ENCODE measurements around the gene ATPAF1. TPM values are rescaled to one million over a fixed set of nuclear protein-coding genes. Genes with fewer than 3 reads are reported as not detected.

ATPAF1 gene
- total and polyA plus RNA-seq, 2 donors from 2014 or later: 36.4 to 127 TPM

DNA sequence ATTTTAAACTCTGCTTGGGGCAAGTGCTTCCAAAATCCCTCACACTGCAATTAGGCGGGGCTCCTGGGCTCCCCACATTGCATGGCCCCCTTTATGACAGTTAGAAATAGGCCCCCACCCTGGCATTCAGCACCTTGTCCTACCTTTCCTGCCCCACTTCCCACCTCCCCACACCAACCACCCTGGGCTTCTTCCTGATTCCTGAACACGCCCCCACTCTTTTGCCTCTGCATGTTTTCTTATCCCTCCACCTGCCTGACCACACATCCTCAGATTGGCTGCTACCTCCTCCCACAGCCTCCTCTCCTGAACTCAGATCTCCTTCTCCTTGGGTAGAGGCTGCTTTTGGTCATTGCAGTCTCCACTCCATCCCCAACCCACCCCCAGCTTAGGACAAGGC is 53.1 kb downstream of the ATPAF1 start:
- Histone ChIP-seq H3K4me3 (ENCODE audit: low read length in 3 of 3) (no peak overlapping the region), H3K36me3 (ENCODE audit: control insufficient read depth in 2 of 3, insufficient read depth in 3 of 3, low read length in 3 of 3) (no peaks in the 10 kb centered on the region), H3K9ac (ENCODE audit: low read length in 3 of 3) (no peak overlapping the region), H3K27me3 (ENCODE audit: control insufficient read depth, insufficient read depth, low read length) (no peaks in the 10 kb centered on the region), H3K4me1 (ENCODE audit: control insufficient read depth in 2 of 3, insufficient read depth in 2 of 3, low read depth in 1 of 3, low read length in 3 of 3) (peaks cover 0 to 28% (median 12%) of the 10 kb centered on the region in 3 donors), H3K9me3 (ENCODE audit: control insufficient read depth in 2 of 3, insufficient read depth in 1 of 3, low read length in 3 of 3) (no peaks in the 10 kb centered on the region), H3K27ac (ENCODE audit: low read depth in 2 of 2, low read length in 2 of 2) (no peak overlapping the region)
- no peak for FAIRE-seq
- TF ChIP-seq, protein P1, sequence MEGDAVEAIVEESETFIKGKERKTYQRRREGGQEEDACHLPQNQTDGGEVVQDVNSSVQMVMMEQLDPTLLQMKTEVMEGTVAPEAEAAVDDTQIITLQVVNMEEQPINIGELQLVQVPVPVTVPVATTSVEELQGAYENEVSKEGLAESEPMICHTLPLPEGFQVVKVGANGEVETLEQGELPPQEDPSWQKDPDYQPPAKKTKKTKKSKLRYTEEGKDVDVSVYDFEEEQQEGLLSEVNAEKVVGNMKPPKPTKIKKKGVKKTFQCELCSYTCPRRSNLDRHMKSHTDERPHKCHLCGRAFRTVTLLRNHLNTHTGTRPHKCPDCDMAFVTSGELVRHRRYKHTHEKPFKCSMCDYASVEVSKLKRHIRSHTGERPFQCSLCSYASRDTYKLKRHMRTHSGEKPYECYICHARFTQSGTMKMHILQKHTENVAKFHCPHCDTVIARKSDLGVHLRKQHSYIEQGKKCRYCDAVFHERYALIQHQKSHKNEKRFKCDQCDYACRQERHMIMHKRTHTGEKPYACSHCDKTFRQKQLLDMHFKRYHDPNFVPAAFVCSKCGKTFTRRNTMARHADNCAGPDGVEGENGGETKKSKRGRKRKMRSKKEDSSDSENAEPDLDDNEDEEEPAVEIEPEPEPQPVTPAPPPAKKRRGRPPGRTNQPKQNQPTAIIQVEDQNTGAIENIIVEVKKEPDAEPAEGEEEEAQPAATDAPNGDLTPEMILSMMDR (IDR thresholded peaks at IDR 0.05; ENCODE audit: borderline replicate concordance, extremely low read depth, insufficient read depth): no peak
- intact Hi-C loops (cut with DNase I): no loop called here
- no peak for DNase-seq

DNA sequence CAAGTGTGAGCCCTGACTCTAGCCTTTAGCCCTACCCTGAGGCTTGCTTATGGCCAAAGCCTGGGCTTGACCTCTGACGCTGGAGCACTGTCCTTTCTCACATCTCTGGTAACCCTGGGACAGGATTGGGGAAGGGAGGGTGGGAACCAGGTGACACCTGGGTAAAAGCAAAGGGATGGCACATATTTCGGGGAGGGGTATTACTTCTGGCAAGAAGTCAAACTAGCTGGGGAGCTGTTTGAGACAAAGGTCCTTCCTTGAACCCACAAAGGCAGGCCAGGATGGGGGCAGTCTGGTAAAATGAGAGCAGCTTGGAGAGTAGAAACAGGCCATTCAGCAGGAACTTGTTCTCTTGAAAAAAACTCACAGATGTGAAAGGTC is 53.6 kb downstream of the ATPAF1 start:
- intact Hi-C loops (cut with DNase I): no loop called here
- peaks cover 0 to 28% (median 12%) of the 10 kb centered on the region in 3 donors for H3K4me1 ChIP-seq (ENCODE audit: control insufficient read depth in 2 of 3, insufficient read depth in 2 of 3, low read depth in 1 of 3, low read length in 3 of 3)
- H3K27me3 ChIP-seq (ENCODE audit: control insufficient read depth, insufficient read depth, low read length): no peaks in the 10 kb centered on the region
- H3K4me3 ChIP-seq (ENCODE audit: low read length in 3 of 3): no peak overlapping the region
- no peaks in the 10 kb centered on the region for H3K36me3 ChIP-seq (ENCODE audit: control insufficient read depth in 2 of 3, insufficient read depth in 3 of 3, low read length in 3 of 3)
- TF ChIP-seq, protein P1 (IDR thresholded peaks at IDR 0.05; ENCODE audit: borderline replicate concordance, extremely low read depth, insufficient read depth): no peak
- H3K9ac ChIP-seq (ENCODE audit: low read length in 3 of 3): no peak overlapping the region
- H3K9me3 ChIP-seq (ENCODE audit: control insufficient read depth in 2 of 3, insufficient read depth in 1 of 3, low read length in 3 of 3): no peaks in the 10 kb centered on the region
- DNase-seq (no peak), FAIRE-seq (no peak)
- H3K27ac ChIP-seq (ENCODE audit: low read depth in 2 of 2, low read length in 2 of 2): no peak overlapping the region

DNA sequence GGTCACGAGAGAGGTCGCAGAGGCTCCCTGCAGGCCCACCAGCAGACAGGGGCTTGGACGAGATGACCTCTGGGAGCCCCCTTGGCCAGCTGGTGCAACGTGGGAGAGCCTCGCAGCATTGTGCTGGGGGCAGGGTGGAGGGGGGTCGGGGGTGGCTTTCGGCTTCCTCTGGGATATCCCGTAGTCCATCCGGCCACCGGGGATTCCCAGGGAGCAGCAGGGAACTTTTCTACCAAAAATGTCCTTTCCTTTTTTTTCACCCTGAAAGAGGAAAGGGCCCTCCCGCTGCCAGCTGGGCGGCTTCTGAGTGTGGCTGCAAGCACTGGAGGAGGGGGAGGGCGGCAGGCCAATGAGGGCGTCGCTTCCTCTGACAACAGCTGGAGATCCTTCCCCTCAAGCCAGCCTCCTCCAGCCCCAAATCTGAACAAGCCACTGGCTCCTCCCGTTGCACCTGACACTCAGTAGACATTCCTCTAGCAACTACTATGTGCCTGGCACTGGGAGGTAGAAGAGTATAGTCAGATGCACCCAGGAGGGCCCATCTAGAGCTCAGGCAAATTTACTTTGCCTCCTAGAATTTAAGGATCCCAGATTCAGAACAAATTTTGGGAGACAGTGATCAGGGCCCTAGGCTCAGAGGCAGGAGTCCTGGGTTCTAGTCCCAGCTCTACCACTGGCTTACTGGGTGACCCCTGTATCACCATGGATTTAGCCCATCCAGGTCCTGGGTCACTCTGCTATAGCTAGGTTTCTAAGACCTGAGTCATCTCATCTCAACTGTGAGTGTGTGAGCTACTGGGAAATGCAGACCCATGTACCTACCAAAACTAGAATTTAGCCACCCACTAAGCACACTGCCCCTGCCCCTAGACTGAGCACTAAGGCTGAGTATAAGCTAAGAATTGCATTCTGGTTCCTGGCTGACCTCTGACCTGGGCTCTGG is 54.2 kb downstream of the ATPAF1 start:
- Histone ChIP-seq H3K9ac (ENCODE audit: low read length in 3 of 3) (no peak overlapping the region), H3K36me3 (ENCODE audit: control insufficient read depth in 2 of 3, insufficient read depth in 3 of 3, low read length in 3 of 3) (peaks cover 0 to 5% (median 3%) of the 10 kb centered on the region in 3 donors), H3K4me1 (ENCODE audit: control insufficient read depth in 2 of 3, insufficient read depth in 2 of 3, low read depth in 1 of 3, low read length in 3 of 3) (peaks cover 0 to 28% (median 12%) of the 10 kb centered on the region in 3 donors), H3K27me3 (ENCODE audit: control insufficient read depth, insufficient read depth, low read length) (no peaks in the 10 kb centered on the region), H3K27ac (ENCODE audit: low read depth in 2 of 2, low read length in 2 of 2) (no peak overlapping the region), H3K9me3 (ENCODE audit: control insufficient read depth in 2 of 3, insufficient read depth in 1 of 3, low read length in 3 of 3) (no peaks in the 10 kb centered on the region), H3K4me3 (ENCODE audit: low read length in 3 of 3) (peak overlapping the region in 1 of 3 donors; percentile 15)
- intact Hi-C loops (cut with DNase I): no loop called here
- TF ChIP-seq, protein P1 (IDR thresholded peaks at IDR 0.05; ENCODE audit: borderline replicate concordance, extremely low read depth, insufficient read depth): no peak
- FAIRE-seq (no peak), DNase-seq (peak; percentile 71 to 96 (median 75))

Measured in kidney (tissue), 14 donors.